Mammary epithelial cell (primary cell): ENCODE results near the gene YEATS4.

Experiments
- CTCF ChIP-seq, 2 donors: IDR thresholded peaks in 1 of 2; conservative IDR thresholded peaks in 1 of 2; 2 replicates each; pipeline ENCODE4 v1.5.1; 2011 to 2012; ENCODE audit warnings: inconsistent platforms in 2 of 2, low read length in 2 of 2, mild to moderate bottlenecking in 2 of 2, control low read depth in 1 of 2, low read depth in 1 of 2; ENCODE audit not compliant: insufficient read depth in 1 of 2; ENCODE audit errors: extremely low read depth in 1 of 2
- EZH2 ChIP-seq: IDR thresholded peaks from 2 replicates; pipeline ENCODE4 v1.6.1; 2012; ENCODE audit warnings: low read length, inconsistent platforms, borderline replicate concordance

DNA sequence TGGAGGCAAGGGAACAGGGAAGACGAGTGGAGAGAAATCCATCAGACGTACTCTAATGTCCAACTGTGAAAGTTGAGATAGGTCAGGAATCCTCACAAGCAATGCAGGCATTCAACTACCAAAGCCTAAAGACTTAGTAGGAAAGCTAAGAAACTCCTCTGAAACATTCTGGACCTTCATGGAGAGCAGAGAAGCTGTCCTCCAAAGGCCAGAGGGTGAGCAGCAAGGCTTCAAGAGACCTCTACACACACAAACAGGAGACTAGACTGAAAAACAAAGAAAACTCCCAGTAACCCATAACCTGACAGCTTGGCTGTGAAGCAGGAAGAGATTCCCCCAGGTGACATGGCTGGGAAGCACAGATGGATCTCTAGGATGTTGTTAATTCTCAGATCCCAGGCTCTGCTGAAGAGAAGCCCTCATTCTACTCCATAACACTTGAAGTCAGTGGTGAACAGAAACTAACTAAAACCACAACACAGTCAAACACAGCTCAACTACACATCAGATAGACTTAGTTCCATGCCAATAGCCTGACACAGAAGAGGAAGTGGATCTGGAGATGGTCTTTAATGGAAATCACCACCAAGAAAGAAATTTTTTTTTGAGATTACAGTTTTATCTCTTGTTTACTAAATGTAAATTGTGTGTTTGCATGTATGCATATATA is 34.6 kb upstream of the YEATS4 start:
- TF ChIP-seq EZH2 = no peak
- no peak for TF ChIP-seq CTCF (conservative IDR thresholded peaks at IDR 0.05 in 1 of 2, IDR thresholded peaks at IDR 0.05 in 1 of 2; ENCODE audit: extremely low read depth in 1 of 2, insufficient read depth in 1 of 2, low read depth in 1 of 2, low read length in 2 of 2)
